HUES48 (cell line): Measurements from ENCODE around the gene PDE8B.

Experiments used
- H3K27ac ChIP-seq: one replicate; pipeline ENCODE4 v1.7.0; 2013; ENCODE audit warnings: low read depth, low read length, inconsistent platforms
- H3K27me3 ChIP-seq: 2 replicates; pipeline ENCODE4 v1.6.1; 2013; ENCODE audit warnings: mild to moderate bottlenecking, low read length; ENCODE audit not compliant: control insufficient read depth, insufficient read depth
- H3K36me3 ChIP-seq: 2 replicates; pipeline ENCODE4 v1.6.1; 2013; ENCODE audit warnings: low read length; ENCODE audit not compliant: control insufficient read depth, insufficient read depth
- H3K4me1 ChIP-seq: 2 replicates; pipeline ENCODE4 v1.6.1; 2013; ENCODE audit warnings: mild to moderate bottlenecking, low read length; ENCODE audit not compliant: control insufficient read depth, insufficient read depth
- H3K4me3 ChIP-seq: 2 replicates; pipeline ENCODE4 v1.5.1; 2013; ENCODE audit warnings: mild to moderate bottlenecking, low read depth, low read length
- H3K9ac ChIP-seq: 2 replicates; pipeline ENCODE4 v1.6.1; 2013; ENCODE audit warnings: mild to moderate bottlenecking, low read depth, low read length, moderate library complexity
- H3K9me3 ChIP-seq: 2 replicates; pipeline ENCODE4 v1.6.1; 2013; ENCODE audit warnings: low read length; ENCODE audit not compliant: control insufficient read depth, insufficient read depth

PDE8B gene

DNA sequence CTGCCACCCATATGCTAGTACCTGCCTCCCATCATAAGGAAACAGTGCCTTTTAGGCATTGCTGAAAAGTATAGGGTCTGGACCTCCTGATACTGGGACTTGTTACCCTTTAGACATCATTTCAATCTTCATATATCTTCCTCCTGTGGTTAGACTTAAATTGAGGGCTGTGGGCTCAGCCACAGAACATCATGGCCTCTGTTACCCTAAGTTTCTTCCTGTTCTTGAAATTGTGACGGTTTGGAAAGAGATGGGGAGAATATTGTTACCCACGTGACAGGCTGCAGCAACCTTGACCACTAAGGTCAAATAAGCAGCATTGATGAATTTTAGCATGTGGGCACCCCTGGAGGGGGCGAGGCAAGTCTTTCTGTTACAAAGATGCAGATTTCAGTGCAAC is 87.7 kb downstream of the PDE8B start:
- Histone ChIP-seq H3K27me3 (no peaks in the 10 kb centered on the region), H3K36me3 (no peaks in the 10 kb centered on the region)

GRCh38 chr5:77300451-77300850 is 90.0 kb downstream of the PDE8B start:
- H3K27me3 ChIP-seq: no peaks in the 10 kb centered on the region
- no peaks in the 10 kb centered on the region for H3K36me3 ChIP-seq
- no peak overlapping the region for H3K4me3 ChIP-seq
- H3K9ac ChIP-seq: no peak overlapping the region
- no peaks in the 10 kb centered on the region for H3K9me3 ChIP-seq
- H3K27ac ChIP-seq: no peak overlapping the region
- H3K4me1 ChIP-seq: no peaks in the 10 kb centered on the region

More for the DNA sequence above, 87.7 kb downstream of the PDE8B start:
- Histone ChIP-seq H3K9me3 (no peaks in the 10 kb centered on the region), H3K27ac (no peak overlapping the region), H3K4me1 (no peaks in the 10 kb centered on the region), H3K9ac (no peak overlapping the region), H3K4me3 (no peak overlapping the region)

GRCh38 chr5:77301447-77301883 is 91.0 kb downstream of the PDE8B start:
- no peaks in the 10 kb centered on the region for H3K36me3 ChIP-seq
- no peaks in the 10 kb centered on the region for H3K4me1 ChIP-seq
- H3K9me3 ChIP-seq: no peaks in the 10 kb centered on the region
- H3K27ac ChIP-seq: no peak overlapping the region
- H3K4me3 ChIP-seq: no peak overlapping the region
- H3K9ac ChIP-seq: no peak overlapping the region
- H3K27me3 ChIP-seq: no peaks in the 10 kb centered on the region

GRCh38 chr5:77302247-77302646 is 91.8 kb downstream of the PDE8B start:
- H3K27ac ChIP-seq: no peak overlapping the region
- no peak overlapping the region for H3K9ac ChIP-seq
- no peak overlapping the region for H3K4me3 ChIP-seq
- H3K9me3 ChIP-seq: no peaks in the 10 kb centered on the region
- no peaks in the 10 kb centered on the region for H3K36me3 ChIP-seq
- no peaks in the 10 kb centered on the region for H3K4me1 ChIP-seq
- H3K27me3 ChIP-seq: peaks cover 4% of the 10 kb centered on the region

DNA sequence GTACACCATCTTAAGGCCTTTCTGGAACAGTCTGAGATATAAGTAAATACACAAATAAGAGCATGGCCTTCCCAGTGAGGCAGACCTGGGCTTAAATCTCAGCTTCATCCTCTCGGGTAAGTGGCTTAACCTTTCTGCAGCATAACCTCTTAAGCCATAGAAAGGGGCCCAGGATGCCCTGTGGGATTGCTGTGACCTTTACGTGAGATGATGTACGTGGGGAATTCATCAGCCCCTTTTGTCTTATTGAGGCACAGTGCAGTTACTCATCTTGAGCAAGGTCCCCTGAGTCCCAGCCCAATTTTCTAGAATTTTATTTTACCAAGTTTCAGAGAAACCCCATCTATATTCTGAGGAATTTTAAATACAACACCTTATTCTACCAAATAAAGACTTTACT is 92.2 kb downstream of the PDE8B start:
- Histone ChIP-seq H3K4me3 (no peak overlapping the region), H3K36me3 (no peaks in the 10 kb centered on the region), H3K27ac (no peak overlapping the region), H3K4me1 (no peaks in the 10 kb centered on the region), H3K27me3 (peaks cover 8% of the 10 kb centered on the region), H3K9ac (no peak overlapping the region), H3K9me3 (no peaks in the 10 kb centered on the region)

- Histone ChIP-seq H3K4me3 (no peak overlapping the region), H3K36me3 (no peaks in the 10 kb centered on the region), H3K4me1 (no peaks in the 10 kb centered on the region), H3K27ac (no peak overlapping the region), H3K9ac (no peak overlapping the region), H3K27me3 (peaks cover 15% of the 10 kb centered on the region), H3K9me3 (no peaks in the 10 kb centered on the region)
These were observed 93.9 kb downstream of the PDE8B start for GRCh38 chr5:77304388-77304787.

- no peak overlapping the region for H3K4me3 ChIP-seq
- no peaks in the 10 kb centered on the region for H3K4me1 ChIP-seq
- H3K27ac ChIP-seq: no peak overlapping the region
- peaks cover 15% of the 10 kb centered on the region for H3K27me3 ChIP-seq
- H3K9me3 ChIP-seq: no peaks in the 10 kb centered on the region
- no peaks in the 10 kb centered on the region for H3K36me3 ChIP-seq
- no peak overlapping the region for H3K9ac ChIP-seq
These were observed 94.9 kb downstream of the PDE8B start for GRCh38 chr5:77305222-77305846.

- Histone ChIP-seq H3K27me3 (peaks cover 15% of the 10 kb centered on the region), H3K4me3 (no peak overlapping the region), H3K9me3 (no peaks in the 10 kb centered on the region), H3K27ac (no peak overlapping the region), H3K4me1 (no peaks in the 10 kb centered on the region), H3K36me3 (no peaks in the 10 kb centered on the region), H3K9ac (no peak overlapping the region)
These were observed 95.5 kb downstream of the PDE8B start for GRCh38 chr5:77305956-77306355.

DNA sequence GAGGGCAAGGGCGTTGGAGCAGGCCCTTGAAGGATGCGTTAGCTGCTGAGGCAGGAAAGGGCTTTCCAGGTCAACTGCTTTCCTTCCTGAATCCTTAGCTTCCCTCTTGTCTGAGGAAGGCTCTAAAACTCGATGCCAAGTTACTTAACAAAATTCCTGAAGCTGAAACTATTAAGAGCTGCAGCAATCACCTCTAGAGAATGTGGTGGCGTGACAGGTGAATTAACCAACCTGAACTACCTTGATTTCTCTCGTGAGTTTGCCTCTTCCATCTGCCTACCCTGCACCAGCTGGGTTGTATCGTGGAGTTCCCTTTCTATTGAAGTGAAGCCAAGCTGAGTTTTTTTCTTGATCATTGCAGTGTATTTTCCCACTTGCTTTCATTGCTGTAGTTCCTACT is 96.1 kb downstream of the PDE8B start:
- Histone ChIP-seq H3K9ac (no peak overlapping the region), H3K36me3 (no peaks in the 10 kb centered on the region), H3K27me3 (peaks cover 15% of the 10 kb centered on the region), H3K27ac (no peak overlapping the region), H3K4me3 (no peak overlapping the region), H3K9me3 (no peaks in the 10 kb centered on the region), H3K4me1 (no peaks in the 10 kb centered on the region)

DNA sequence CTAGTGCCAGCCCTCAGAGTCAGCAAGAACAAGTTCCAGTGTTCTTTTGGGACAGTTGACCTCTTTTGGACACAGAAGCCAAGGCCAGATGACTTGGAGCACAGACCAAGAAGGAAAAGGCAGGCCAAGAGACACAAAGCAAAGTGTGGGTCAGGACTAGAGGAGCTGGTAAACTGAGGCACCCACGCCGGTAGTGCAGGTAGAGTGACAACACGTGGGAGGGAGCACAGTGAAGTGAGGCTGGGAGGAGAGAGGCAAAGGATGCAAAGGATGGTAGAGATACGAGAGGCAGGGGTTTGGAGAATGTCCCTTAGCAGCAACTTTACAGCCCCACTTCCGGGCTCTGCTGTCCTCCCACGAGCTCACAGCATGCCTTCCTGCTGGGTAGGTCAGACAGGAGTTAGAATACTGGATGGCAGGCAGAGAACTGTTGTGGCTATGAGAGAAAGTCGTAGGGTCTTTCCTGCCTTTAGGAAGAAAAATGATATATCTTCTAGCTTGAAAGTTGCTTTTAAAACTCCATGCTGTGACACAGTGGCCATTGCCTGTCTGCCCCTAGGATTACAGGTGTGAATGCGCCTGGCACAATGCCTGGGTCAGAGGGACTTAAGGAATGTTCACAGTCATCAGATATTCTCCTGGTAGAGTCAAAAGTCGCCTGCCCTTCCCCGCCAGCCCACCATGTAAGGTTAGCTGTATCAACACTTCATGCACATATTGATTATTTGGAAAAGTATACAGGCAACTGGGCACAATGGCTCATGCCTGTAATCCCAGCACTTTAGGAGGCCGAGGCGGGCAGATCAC is 97.9 kb downstream of the PDE8B start:
- H3K4me1 ChIP-seq: no peaks in the 10 kb centered on the region
- H3K9ac ChIP-seq: no peak overlapping the region
- H3K27ac ChIP-seq: no peak overlapping the region
- H3K9me3 ChIP-seq: no peaks in the 10 kb centered on the region
- no peak overlapping the region for H3K4me3 ChIP-seq
- no peaks in the 10 kb centered on the region for H3K36me3 ChIP-seq
- peaks cover 15% of the 10 kb centered on the region for H3K27me3 ChIP-seq

GRCh38 chr5:77309140-77309539 is 98.7 kb downstream of the PDE8B start:
- Histone ChIP-seq H3K9ac (no peak overlapping the region), H3K27ac (no peak overlapping the region), H3K4me3 (no peak overlapping the region), H3K4me1 (no peaks in the 10 kb centered on the region), H3K27me3 (peaks cover 15% of the 10 kb centered on the region), H3K9me3 (no peaks in the 10 kb centered on the region), H3K36me3 (no peaks in the 10 kb centered on the region)
